SKM-1 (cell line): ENCODE measurements around the gene SEC11A.
"Not testable (repeated sequence)": the region's sequence is repeated elsewhere in the genome, so short reads cannot be mapped to it uniquely, and the experiment has no call there.

Experiments used
- DNase-seq: peaks from one replicate; lab custom pipeline; 2025; ENCODE audit not compliant: unreplicated experiment; lab: John Stamatoyannopoulos, UW

Gene SEC11A

DNA sequence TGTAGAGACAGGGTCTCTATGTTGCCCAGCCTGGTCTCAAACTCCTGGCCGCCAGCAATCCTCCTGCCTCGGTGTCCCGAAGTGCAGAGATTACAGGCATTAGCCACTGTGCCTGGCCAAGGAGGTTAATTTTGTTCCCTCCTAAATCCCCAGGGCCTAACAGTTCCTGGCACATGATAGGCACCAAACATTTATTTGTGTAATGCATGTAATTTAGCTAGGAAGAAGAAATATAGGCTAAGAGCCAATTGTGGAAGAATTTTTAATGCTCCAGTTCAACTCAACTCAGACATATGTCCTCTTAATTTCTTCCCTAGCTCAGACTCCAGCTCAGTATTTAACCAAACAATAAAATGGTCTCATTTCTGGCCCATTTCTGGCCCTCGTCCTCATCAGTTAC, 24.8 kb upstream of the SEC11A start:
- no peak for DNase-seq

DNA sequence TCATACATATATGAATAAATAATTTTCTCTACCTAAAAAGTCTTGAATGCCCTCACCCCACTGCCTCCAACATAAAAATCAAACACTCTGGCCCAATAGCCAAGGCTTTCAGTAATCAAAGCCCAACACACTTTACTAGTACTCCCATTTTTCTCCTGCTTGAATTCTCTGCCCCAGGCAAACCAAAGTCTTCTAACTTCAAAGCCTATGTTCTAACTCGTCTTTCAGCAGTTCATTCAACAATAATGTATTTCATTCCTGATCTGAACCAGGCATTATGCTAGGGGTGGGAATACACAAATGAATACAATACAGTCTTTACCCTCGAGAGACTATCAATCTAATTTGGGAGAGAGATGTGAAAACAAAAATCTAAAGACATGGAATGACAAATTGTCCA, 21.1 kb upstream of the SEC11A start:
- DNase-seq: no peak

DNA sequence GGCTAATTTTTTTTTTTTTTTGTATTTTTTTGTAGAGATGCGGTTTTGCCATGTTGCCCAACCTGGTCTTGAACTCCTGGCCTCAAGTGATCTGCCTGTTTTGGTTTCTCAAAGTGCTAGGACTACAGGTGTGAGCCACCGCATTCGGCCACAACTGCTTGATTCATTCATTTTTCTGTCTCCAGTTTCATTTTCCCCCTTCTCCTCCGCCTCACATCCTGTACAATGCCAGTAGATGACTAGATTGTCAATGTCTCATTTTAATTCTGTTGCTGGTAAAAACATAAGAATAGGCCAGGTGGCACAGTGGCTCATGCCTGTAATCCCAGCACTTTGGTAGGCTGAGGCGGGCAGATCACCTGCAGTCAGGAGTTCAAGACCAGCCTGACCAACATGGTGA, 20.4 kb upstream of the SEC11A start:
- no peak for DNase-seq

DNA sequence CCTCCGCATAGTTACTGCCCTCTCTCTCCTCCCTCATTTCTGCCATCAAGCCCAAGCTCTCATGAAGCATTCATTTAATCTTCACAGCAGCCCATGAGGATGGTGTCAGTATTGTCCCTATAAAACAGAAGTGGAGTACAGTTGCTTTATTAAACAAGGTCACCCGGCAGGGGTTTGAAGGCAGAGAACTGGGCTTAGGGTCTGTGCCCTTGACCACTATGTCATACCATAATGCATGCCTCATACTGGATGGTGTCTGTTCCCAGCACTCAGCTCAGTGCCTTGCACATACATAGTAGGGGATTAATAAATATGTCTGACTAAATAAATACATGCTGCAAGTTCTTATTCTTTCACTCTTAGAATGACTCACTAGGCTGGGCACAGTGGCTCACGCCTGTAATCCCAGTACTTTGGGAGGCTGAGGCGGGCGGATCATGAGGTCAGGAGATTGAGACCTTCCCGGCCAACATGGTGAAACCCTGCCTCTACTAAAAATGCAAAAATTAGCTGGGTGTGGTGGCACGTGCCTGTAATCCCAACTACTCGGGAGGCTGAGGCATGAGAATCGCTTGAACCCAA, 19.6 kb upstream of the SEC11A start:
- DNase-seq: not testable (repeated sequence)

DNA sequence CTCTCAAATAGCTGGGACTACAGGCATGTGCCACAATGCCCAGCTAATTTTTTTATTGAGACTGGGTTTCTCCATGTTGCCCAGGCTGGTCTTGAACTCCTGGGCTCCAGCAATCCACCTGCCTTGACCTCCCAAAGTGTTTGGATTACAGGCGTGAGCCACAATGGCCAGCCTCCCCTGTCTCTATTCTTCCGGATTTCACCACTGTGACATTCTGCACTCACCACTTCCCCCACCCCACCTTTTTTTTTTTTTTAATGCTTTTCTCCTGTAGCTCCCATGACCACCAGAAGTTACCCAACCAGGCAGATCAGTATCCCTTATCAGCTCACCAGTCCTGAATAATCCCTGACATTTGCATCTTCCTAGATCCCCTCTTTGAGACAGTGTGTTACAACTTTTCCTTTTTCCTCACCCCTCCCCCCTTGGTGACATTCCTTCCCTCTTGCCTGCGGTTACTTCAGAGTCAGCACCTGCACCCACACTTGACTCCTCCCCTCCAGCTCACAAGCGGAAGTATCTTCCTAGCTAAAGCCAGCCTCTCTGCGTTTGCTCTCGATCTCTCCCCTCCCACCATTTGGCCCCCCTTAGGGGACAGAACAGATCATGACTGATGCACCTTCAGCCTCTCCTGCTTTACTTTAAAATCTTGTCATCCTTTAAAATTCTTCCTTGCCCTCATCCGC, 19.0 kb upstream of the SEC11A start:
- peak; percentile 92 for DNase-seq

DNA sequence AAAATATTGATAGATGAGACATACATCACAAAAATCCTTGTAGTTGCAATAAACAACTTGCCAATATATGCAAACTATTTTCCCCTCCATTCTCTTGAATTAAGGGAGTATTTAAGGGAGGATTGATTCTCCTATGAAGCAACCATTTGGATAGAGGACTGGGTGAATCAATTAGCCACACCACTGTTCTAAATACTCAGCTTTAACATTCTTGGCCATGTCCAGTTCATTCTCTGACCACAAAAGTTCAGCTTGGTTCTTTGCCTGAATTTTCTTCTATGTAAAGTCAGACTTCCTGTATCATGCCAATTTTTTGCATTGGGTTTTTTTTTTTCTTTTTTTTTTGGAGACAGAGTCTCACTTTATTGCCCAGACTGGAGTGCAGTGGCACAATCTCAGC, 15.8 kb upstream of the SEC11A start:
- DNase-seq: no peak

DNA sequence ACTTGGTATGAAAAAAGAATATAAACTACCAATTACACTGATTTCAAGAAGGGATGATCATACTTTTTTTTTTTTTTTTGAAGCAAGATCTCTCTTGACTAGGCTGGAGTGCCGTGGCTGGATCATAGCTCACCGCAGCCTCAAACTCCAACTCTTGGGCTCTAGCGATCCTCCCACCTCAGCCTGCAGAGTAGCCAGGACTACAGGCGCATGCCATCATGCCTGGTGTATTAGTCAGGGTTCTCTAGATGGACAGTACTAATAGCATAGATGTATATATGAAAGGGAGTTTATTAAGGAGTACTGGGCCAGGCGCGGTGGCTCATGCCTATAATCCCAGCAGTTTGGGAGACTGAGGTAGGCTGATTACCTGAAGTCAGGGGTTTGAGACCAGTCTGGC, 11.5 kb upstream of the SEC11A start:
- no peak for DNase-seq

- peak; percentile 91 for DNase-seq
Measured at GRCh38 chr15:84725001-84725491, 9.1 kb upstream of the SEC11A start.

DNA sequence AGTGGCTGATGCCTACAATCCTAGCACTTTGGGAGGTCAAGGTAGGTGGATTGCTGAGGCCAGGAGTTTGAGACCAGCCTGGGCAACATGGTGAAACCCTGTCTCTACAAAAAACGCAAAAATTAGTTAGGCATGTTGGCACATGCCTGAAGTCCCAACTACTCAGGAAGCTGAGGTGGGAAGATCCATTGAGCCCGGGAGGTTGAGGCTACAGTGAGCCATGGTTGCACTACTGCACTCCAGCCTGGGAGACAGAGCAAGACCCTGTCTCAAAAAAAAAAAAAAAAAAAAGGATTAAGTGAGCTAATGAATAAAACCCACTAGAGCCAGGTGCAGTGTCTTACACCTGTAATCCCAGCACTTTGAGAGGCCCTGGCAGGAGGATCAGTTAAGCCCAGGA, 6.7 kb upstream of the SEC11A start:
- no peak for DNase-seq

- DNase-seq: no peak
Measured at GRCh38 chr15:84721371-84721770, 5.4 kb upstream of the SEC11A start.

DNA sequence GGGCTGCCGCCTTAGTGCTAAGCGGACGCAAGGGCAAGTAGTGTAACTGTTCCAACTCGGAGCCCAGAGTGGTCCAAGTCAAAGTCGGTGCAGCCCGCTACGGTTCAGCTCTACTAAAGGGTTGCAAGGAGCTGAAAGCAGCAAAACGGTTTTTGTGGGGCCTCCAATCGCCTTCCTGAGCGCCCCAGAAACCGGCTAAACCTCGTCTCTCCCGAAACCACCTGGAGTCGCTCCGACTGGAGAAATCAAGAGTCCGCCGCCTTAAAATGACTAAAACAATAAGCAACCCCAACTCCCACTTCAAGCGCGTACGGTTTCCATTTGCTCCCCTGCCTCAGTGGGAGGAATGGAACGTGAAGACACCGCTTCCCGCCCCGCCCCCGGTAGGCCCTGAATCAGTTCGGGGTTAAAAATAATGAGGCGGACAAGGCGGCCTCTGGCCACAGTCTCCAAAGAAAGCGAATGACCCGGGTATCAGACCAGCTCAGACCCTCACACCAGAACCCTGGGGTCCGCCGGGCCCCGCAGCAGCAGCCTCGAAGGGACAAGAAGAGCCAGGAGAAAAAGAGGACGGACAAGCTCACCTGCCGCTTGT, 401 bp downstream of the SEC11A start:
- DNase-seq: no peak

- no peak for DNase-seq
Measured at GRCh38 chr15:84714821-84715220, 1.1 kb downstream of the SEC11A start.

DNA sequence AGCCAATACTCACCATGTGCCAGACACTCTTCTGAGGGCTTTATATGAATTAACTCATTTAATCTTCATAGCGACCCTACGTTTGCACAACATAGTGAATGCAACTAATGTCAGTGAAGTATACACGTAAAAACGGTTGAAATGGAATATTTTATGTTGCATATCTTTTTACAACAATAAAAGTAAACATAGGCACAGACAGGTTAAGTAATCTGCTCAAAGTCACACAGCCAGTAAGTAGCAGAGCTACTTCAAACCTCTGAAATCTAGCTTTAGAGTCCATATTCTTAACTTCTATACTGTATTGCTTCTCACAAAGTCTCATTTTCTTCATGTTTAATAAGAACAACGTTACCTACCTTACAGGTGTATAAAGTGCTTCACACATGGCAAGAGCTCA, 1.6 kb downstream of the SEC11A start:
- DNase-seq: no peak

DNA sequence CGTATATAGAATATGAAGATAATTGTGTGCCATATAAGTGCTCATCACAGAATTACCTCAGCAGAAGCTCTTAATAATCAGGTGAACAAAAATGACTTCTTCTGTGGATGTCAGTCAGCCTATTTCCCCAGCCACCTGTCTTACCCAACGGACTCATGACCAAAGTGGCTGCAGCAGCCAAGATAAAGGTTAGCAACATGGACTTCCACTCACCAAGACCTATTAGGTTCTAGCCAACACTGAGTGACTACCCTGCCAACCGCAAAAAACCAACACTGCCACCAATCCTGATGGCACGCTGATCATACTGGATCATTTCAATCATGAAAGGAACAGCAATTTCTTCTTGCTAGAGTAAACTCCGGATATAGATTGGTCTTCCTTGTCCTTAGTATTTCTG, 12.1 kb downstream of the SEC11A start:
- no peak for DNase-seq

DNA sequence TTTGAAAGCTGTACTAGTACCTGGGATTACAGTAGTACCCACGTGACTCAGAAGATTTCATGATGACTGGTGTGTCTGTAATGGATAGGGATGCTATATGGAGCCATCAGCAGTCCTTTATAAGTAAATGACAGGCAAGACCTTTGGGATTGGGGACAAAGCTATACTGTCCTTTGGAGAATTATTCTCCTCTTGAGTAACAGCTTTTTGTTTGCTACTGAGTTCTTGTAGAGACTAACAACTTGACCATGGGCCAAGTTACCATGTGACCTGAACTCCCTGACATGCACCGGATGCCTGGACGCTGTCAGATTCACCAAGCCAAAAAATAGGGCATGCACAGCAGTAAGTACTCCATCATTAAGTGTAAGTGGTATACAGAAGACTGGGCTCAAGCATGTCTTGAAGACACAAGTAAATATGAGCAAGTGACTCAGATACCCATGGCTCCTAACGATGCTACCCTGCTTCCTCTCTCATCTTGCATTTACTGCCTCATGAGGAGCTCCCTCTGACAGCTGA, 12.9 kb downstream of the SEC11A start:
- DNase-seq: no peak

- DNase-seq: no peak
Measured at GRCh38 chr15:84699538-84700191, 16.3 kb downstream of the SEC11A start.

DNA sequence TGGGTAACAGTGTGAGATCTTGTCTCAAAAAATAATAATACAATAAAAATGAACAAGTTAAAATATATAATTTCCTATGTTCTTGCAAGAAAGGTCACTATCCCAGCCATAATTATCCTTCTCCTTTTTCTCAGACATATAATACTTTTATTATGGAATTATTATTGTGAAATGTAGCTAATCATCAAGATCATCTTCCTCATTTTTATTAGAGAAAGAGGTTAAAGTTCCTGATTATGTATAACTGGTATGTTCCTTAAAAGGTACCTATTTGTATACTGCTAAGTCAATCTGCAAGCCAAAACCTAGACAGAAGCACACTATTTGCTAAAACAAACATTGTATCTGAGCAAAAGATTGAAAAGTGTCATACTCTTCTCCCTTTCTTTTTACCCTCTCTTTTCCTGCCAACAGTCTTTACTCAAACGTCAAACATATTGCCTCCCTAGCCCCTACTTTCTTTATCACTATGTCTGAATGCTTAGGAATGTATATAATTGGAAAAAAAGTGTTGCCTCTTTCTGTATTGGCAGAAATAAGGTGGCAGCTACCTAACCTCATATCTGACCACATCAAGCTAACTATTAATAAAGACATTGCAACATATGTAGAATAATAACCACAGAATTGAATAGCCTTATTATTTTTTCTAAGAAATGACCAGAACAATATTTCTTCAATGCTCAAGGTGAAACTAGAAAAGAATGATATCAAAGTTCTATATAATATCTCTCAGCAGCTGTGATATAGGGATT, 18.5 kb downstream of the SEC11A start:
- no peak for DNase-seq

GRCh38 chr15:84696757-84697156, 19.2 kb downstream of the SEC11A start:
- DNase-seq: no peak

GRCh38 chr15:84690342-84690741, 25.6 kb downstream of the SEC11A start:
- DNase-seq: no peak

DNA sequence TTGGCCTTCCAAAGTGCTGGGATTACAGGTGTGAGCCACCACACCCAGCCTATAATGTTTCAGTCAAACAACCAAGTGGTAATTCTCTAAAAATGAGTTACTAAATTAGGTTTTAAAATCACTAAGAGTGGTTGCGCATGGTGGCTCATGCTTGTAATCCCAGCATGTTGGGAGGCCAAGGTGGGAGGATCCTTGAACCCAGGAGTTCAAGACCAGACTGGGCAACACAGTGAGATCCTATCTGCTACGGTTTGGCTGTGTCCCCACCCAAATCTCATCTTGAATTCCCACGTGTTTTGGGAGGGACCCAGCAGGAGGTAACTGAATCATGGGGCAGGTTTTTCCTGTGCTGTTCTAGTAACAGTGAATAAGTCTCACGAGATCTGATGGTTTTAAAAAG, 26.1 kb downstream of the SEC11A start:
- DNase-seq: no peak

DNA sequence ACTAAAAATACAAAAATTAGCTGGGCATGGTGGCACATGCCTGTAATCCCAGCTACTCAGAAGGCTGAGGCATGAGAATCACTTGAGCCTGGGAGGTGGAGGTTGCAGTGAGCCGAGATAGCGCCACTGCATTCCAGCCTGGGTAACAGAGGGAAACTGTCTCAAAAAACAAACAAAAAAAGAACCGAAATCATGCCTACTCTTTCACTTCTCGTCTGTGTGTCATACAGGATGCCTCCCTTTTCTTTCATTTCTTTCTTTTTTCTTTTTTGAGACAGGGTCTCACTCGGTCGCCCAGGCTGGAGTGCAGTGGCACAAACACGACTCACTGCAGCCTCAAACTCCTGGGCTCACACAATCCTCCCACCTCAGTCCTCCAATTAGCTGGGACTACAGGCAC, 29.5 kb downstream of the SEC11A start:
- DNase-seq: not testable (repeated sequence)
